Measurements from ENCODE around the gene PRKCQ.

DNA sequence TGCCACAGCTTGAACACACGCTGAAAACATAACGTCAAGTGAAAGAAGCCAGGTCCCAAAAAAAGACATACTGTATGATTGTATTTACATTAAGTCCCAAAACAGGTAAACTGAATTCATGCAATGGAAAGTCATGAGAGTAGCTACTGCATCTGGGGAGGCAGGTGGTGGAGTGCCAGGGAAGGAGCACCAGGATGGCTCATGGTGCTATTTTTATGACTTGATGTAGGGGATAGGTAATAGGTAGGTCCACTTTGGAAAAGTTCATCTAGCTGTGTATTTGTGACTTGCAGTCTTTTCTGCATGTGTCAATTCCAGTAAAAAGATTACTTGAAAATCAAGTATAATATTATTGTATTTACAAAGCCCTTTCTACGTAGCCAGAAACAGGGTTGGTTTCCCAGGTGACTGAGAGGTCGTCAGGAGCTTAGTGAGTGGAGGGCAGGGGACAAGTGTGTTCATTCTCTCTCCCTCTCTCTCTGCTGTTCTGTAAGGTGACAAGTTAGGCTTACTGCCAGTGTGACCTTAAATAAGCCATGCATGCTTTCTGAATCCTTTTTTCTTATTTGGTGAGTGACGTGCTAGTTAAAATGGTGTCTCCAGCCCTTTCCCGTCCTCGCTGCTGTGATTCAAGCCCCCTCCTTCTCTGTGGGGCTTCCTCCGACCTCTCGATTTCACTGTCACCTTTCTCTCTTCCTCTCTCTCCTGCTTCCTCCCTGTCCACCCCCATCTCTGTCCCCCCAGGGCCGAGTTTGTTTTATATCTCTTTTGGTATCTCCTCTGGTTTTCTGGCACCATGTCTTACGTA is 9.4 kb upstream of the PRKCQ start:
- TF ChIP-seq CTCF (IDR thresholded peaks at IDR 0.05; ENCODE audit: low read depth, low read length) (no peak), MAX (IDR thresholded peaks at IDR 0.05; ENCODE audit: low read depth, low read length) (no peak), POLR2A (IDR thresholded peaks at IDR 0.05; ENCODE audit: extremely low read depth, insufficient read length) (no peak), MYC (IDR thresholded peaks at IDR 0.05; ENCODE audit: low read depth, low read length) (no peak)
